GM18951 (cell line): ENCODE data around the gene UST.
"Not testable (repeated sequence)": the region's sequence is repeated elsewhere in the genome, so short reads cannot be mapped to it uniquely, and the experiment has no call there.

Source experiments
- POLR2A ChIP-seq: IDR thresholded peaks from 4 replicates; pipeline ENCODE4 v1.6.1; 2011; ENCODE audit warnings: mild to moderate bottlenecking; ENCODE audit not compliant: insufficient read length, insufficient read depth; ENCODE audit errors: extremely low read depth
- in situ Hi-C: fragments of 300-500 bp; cut with MboI; formaldehyde crosslinking; loops from one replicate; pipeline ENCODE4 v1.12.0; 2022; ENCODE audit warnings: low sequenced_read_pairs, mixed read lengths, inconsistent platforms; ENCODE audit not compliant: unreplicated experiment

The UST gene

GRCh38 chr6:149094934-149095351, 348.1 kb downstream of the UST start:
- in situ Hi-C loops: no loop called here
- TF ChIP-seq POLR2A: no peak

- TF ChIP-seq POLR2A: no peak
- in situ Hi-C loops: no loop called here
Measured at GRCh38 chr6:149095842-149096241, 349.0 kb downstream of the UST start.

- no peak for TF ChIP-seq POLR2A
- in situ Hi-C loops: no loop called here
Measured at GRCh38 chr6:149097794-149098193, 351.0 kb downstream of the UST start.

GRCh38 chr6:149098700-149099276, 352.0 kb downstream of the UST start:
- in situ Hi-C loops: no loop called here
- TF ChIP-seq POLR2A: no peak

GRCh38 chr6:149102324-149102723, 355.5 kb downstream of the UST start:
- in situ Hi-C loops: no loop called here
- TF ChIP-seq POLR2A: no peak

GRCh38 chr6:149103950-149104349, 357.1 kb downstream of the UST start:
- in situ Hi-C loops: not testable (repeated sequence)

- in situ Hi-C loops: no loop called here
- no peak for TF ChIP-seq POLR2A
Measured at GRCh38 chr6:149107520-149107919, 360.7 kb downstream of the UST start.

- TF ChIP-seq POLR2A: no peak
Measured at GRCh38 chr6:149108038-149108748, 361.4 kb downstream of the UST start.

GRCh38 chr6:149108749-149109100, 361.9 kb downstream of the UST start:
- in situ Hi-C loops: no loop called here
- TF ChIP-seq POLR2A: no peak

More at GRCh38 chr6:149108038-149108748, 361.4 kb downstream of the UST start:
- in situ Hi-C loops: no loop called here

- TF ChIP-seq POLR2A: no peak
- in situ Hi-C loops: no loop called here
Measured at GRCh38 chr6:149109397-149110070, 362.7 kb downstream of the UST start.

GRCh38 chr6:149111556-149112115, 364.8 kb downstream of the UST start:
- in situ Hi-C loops: no loop called here
- no peak for TF ChIP-seq POLR2A

GRCh38 chr6:149112976-149113375, 366.1 kb downstream of the UST start:
- in situ Hi-C loops: no loop called here
- no peak for TF ChIP-seq POLR2A

GRCh38 chr6:149114167-149114566, 367.3 kb downstream of the UST start:
- in situ Hi-C loops: no loop called here

More at GRCh38 chr6:149114167-149114566, 367.3 kb downstream of the UST start:
- no peak for TF ChIP-seq POLR2A
